Esophagus muscularis mucosa (tissue), 3 donors: ENCODE measurements around the gene ELAC2.

Experiments
- POLR2A ChIP-seq: fragments of 450-650 bp; IDR thresholded peaks from one replicate; pipeline ENCODE4 v1.6.1; 2017; ENCODE audit warnings: antibody characterized with exemption, moderate library complexity, mild to moderate bottlenecking, low read depth
- TF ChIP-seq, protein P1 (sequence below), 3 experiments: fragments of 200-600 bp in 2 of 3; fragments of 450-650 bp in 1 of 3; sonication (generic) in 2 of 3; IDR thresholded peaks; one replicate each; pipeline ENCODE4 v1.5.1; 2017 to 2019; ENCODE audit warnings: antibody characterized with exemption in 3 of 3, mild to moderate bottlenecking in 2 of 3, moderate library complexity in 1 of 3

DNA sequence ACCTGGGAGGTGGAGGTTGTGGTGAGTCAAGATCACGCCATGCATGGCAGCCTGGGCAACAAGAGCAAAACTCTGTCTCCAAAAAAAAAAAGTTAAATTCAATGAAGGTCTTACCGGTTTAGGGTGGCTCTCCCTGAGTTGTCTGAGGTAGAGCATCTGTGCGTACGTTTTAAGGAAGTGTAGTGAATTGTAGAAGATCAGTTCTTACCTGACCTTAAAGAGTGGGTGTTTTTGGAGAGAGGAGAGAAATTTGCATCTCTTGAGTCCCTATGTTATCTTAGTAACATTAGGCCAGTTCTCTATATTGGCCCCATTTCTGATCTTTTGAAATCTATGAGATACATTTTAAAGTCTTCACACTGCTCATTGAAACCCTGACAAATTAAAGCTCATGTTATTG, 56.2 kb downstream of the ELAC2 start:
- TF ChIP-seq, protein P1, sequence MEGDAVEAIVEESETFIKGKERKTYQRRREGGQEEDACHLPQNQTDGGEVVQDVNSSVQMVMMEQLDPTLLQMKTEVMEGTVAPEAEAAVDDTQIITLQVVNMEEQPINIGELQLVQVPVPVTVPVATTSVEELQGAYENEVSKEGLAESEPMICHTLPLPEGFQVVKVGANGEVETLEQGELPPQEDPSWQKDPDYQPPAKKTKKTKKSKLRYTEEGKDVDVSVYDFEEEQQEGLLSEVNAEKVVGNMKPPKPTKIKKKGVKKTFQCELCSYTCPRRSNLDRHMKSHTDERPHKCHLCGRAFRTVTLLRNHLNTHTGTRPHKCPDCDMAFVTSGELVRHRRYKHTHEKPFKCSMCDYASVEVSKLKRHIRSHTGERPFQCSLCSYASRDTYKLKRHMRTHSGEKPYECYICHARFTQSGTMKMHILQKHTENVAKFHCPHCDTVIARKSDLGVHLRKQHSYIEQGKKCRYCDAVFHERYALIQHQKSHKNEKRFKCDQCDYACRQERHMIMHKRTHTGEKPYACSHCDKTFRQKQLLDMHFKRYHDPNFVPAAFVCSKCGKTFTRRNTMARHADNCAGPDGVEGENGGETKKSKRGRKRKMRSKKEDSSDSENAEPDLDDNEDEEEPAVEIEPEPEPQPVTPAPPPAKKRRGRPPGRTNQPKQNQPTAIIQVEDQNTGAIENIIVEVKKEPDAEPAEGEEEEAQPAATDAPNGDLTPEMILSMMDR (IDR thresholded peaks at IDR 0.05) = no peak
- TF ChIP-seq POLR2A = no peak
